Body of pancreas (tissue), 4 donors: ENCODE data around the gene CAPN15.

Experiments
- CTCF ChIP-seq, 7 experiments: fragments of 450-650 bp in 4 of 7; fragments of 200-600 bp in 3 of 7; sonication (generic) in 3 of 7; IDR thresholded peaks; one replicate each; pipeline ENCODE4 v1.5.1; 2016 to 2019; ENCODE audit warnings: antibody characterized with exemption in 7 of 7
- POLR2A ChIP-seq, 3 donors: fragments of 450-650 bp; IDR thresholded peaks; one replicate each; pipeline ENCODE4 v1.6.1; 2016; ENCODE audit warnings: antibody characterized with exemption in 3 of 3, mild to moderate bottlenecking in 2 of 3

DNA sequence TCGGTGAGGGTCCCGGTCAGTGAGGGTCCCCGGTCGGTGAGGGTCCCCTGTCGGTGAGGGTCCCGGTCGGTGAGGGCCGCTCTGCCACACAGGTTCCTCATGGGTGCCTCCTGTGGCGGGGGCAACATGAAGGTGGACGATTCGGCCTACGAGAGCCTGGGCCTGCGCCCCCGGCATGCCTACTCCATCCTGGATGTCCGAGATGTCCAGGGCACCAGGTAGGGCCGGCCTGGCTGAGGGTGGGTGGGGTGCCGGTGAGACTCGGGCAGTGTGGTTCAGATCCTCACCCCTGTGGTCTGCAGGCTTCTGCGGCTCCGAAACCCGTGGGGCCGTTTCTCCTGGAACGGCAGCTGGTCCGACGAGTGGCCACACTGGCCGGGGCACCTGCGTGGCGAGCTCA is 23.7 kb downstream of the CAPN15 start:
- no peak for TF ChIP-seq POLR2A (IDR thresholded peaks at IDR 0.05)
- TF ChIP-seq CTCF (IDR thresholded peaks at IDR 0.05): no peak
